Frontal cortex (tissue), 4 donors: ENCODE data around the gene RIPOR2. TPM values are rescaled to one million over a fixed set of nuclear protein-coding genes. Genes with fewer than 3 reads are reported as not detected.

ENCODE experiments used
- DNase-seq, 2 donors: peaks; one replicate each; pipeline ENCODE4 v3.0.0; 2012; ENCODE audit warnings: low spot score in 2 of 2
- FAIRE-seq: peaks from 2 replicates; lab custom pipeline; 2012; peaks lifted over from hg19 to GRCh38; lab: Jason Lieb, UNC
- total RNA-seq: library from RNA; depleted of rRNA; stranded (reverse); fragments of >200 nt; gene quantifications from one replicate; pipeline ENCODE4 v1.2.3, GENCODE V29; 2014
- donor health status: control.
- donor health status: control.
- donor health status: control.

RIPOR2 gene
- total RNA-seq, 1 donor from 2014 or later, result 17.9 TPM

DNA sequence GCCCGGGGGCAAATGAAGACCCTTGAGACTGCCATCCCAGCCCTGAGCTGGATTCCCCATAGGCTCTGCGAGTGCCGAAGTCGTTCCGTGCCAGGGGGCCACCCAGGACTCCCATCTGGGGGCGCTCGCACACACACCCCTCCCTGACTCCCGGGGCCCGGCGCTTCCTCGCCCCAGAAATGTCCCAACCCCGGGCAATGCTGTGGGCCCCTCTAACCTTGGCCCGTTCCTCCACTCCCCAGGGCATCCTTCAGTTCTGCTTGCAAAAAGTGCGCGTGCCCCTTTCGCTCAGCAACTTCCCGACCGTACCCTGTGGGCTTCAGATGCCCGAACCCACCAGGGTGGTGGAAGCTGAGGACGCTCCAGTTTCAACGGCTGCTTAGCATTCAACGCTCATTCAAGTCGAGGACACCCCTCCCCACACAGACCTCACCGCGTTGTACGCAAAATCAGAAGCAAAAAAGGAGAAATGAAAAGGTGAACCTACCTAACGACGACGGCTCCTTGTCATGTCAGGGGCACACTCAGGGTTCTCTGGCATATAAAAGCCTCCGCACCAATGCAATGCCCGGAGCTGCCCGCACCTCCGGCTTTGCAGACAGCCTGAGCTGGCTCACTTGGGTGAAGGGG, 25.3 kb downstream of the RIPOR2 start:
- no peak for FAIRE-seq

GRCh38 chr6:24909241-24910216, 26.2 kb downstream of the RIPOR2 start:
- FAIRE-seq (no peak), DNase-seq (no peak)

More for the DNA sequence above, 25.3 kb downstream of the RIPOR2 start:
- DNase-seq, result peak in 1 of 2 donors; percentile 20

GRCh38 chr6:24908650-24909035, 27.1 kb downstream of the RIPOR2 start:
- no peak for FAIRE-seq
- DNase-seq, result no peak

DNA sequence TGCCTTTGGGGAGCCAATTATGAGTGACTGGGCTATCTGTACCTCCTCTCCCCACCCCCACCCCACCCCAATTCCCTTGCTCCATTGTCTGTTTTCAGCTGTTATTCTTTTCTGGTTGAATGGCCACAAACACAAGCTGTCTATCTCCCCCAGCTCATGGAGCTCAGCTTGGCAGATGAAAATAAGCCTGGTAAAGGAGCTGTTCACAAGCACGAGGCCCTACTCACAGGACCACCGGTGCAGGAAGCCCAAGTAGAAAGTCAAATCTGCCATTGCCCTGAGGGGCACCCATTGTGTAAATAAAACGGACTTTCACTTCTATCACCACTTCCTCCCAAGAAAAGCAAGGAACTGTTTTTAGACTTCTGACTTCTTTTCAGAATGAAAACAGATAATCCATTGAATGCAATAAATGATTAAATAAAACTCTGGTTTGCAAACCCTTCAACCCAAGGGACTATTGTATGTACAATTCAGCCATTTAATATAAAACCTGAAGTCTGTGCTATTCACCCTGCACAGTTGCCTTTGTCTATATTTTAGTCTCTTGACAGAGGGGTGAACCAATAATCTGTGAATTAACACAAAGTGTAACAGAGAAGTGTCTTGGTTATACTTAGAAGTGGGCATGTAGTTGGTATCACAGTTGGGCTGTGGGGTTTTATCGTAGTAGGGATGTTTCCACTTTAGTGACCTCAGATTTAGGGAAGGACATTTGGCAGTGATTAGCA, 27.7 kb downstream of the RIPOR2 start:
- FAIRE-seq, result no peak
- DNase-seq, result no peak

DNA sequence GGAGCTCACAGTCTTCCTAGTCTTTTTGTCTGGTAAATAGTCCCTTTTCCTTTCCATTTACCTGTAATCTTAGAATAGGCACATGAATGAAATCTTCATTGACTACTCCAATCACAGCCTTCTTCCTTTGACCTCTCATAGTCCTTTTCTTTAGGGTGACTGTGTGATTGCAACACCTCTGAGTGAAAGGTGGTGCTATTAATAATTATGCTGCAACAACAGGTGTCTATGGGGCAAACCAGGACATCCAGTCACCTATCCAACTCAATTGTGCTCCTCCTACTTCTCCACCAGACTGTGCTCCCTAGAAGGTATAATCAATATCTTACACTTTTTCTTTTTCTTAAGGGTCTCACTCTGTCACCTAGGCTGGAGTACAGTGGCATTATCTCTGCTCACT, 29.4 kb downstream of the RIPOR2 start:
- DNase-seq (no peak), FAIRE-seq (no peak)

- no peak for DNase-seq
- no peak for FAIRE-seq
Measured at GRCh38 chr6:24905483-24905882, 30.3 kb downstream of the RIPOR2 start.

- FAIRE-seq (no peak), DNase-seq (no peak)
Measured at GRCh38 chr6:24903681-24904080, 32.1 kb downstream of the RIPOR2 start.

- no peak for FAIRE-seq
- no peak for DNase-seq
Measured at GRCh38 chr6:24902782-24903181, 33.0 kb downstream of the RIPOR2 start.

- FAIRE-seq (no peak), DNase-seq (no peak)
Measured at GRCh38 chr6:24901698-24902328, 33.9 kb downstream of the RIPOR2 start.

DNA sequence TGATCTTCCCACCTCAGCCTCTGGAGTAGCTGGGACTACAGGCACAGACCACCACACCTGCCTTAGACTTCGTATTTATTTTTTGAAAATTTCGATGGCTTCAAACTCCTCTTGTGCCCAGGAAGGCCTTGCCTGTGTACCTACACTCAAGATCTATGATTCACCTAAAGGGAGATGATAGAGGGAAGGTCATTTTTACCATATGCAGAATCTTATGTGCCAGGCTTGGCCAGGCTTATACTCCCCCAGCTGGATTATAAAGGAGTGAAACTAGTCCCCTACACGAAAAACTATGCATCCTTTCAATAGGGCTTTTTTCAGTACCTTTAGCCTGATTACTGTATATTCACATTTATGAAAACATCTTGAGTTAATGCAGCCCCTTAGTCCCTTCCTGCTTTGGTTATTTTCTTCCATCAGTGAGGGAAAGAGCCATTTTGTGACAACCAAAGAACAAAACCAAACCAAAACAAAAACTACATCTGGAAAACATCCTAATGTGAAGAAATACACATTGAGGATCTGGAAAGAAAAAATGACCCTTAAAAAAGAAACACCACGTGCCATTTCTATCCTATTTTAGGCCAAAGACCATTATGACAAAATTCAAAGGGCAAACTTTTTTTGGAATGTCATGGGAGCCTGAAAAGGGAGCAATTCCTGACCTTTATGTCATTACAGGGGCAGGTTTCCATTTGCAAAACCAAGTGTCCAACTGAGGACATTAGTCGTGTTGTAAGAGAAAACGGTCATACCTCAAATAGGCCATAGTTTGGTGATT, 34.7 kb downstream of the RIPOR2 start:
- DNase-seq (no peak), FAIRE-seq (no peak)

DNA sequence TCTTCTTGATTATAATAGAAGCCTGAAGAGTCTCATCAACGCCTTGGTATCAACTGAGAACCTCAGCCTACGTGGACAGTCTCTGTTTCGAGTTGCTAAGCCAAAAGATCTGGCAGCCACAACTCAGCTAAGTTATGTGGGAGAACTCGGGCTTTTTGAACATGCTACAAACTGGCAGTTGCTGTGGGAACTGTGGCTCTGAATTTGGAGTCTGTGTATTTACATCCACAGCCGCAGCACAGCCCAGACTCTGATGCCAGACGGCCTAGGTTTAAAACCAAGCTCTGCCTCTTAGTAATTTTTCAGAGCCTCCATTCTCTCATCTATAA, 35.8 kb downstream of the RIPOR2 start:
- DNase-seq (no peak), FAIRE-seq (no peak)

DNA sequence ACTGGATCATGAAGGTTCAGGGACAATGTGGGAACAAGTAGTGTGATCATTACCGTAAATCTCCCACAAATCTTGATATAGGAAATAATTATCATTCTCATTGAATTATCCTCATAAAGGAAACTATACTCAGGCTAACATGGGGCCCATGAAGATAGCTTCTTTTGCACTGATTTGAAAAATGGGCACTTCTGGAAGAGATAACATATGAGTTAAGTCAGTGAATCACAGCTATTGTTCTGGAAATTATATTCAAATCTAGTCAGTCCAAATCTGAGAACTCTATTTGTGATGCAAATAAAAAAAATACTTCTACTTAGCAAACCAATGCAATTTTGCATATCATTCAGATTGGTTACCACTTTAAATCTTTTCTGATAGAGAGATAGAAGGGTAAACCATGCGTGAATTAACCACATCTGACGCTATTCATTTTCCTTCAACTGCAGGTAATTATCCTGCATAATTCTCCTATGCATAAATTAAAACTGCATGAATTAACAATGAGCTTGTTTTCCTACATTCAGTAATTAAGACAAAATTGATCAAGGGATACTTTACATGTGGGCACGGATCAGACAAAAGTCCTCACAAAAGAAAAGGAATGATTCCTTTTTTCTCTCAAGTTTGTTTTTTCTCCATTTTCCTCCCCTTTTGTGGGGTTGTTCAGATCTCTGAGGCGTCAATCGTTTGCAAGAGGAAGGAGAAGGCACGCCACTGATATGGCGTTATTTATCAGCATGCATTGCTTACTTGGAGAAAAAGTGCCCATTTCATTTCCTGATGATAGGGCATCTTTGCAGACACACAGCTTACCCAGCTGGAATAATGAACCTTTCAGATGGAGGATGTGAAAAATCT, 36.4 kb downstream of the RIPOR2 start:
- no peak for FAIRE-seq
- DNase-seq, result no peak

- FAIRE-seq (no peak), DNase-seq (no peak)
Measured at GRCh38 chr6:24898676-24899075, 37.1 kb downstream of the RIPOR2 start.

DNA sequence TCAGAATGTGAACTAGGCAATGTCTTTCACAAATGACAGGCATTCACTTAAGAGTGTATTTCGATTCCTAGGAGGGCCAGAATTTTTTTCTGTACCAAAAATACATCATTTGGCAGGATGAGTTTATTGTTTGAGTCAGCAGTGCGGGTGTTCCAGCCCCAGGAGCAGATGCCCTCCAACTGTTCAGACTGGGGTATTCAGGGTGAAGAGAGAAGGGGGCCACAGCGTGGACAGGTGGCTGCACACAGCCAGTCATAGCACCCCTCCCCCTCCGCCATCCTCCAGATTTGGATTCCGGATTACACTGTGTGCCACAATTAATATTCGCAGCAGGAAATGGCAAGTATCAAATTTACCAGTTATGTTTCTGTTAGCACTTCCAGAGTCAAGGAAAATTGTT, 38.6 kb downstream of the RIPOR2 start:
- DNase-seq, result no peak
- FAIRE-seq, result no peak

DNA sequence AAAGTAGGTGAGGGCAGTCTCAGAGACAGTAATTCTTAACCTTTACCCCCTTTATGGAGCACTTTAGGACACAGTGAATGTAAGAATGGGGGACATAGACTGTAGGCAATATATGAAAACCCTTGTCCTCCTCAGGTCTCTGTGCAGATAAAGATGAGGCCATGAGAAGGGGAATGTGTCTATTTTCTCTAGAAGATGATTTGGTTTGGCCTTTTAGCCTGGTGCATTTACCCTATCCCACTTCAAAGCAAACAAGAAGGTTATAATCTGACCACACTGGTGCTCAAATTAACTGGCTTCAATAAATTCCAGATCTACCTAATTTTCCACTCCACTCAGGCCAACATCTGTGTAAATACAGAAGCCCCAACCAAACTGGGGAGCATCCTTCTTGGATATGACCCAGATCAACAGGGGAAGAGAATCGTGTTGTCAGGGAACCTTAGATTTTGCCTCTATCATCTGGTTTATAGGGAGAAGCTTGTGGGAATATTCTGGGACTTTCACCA, 42.4 kb downstream of the RIPOR2 start:
- DNase-seq (no peak), FAIRE-seq (no peak)

GRCh38 chr6:24891004-24891403, 44.8 kb downstream of the RIPOR2 start:
- DNase-seq (no peak), FAIRE-seq (no peak)

- FAIRE-seq, result no peak
- no peak for DNase-seq
Measured at GRCh38 chr6:24890471-24890870, 45.3 kb downstream of the RIPOR2 start.

- DNase-seq (no peak), FAIRE-seq (no peak)
Measured at GRCh38 chr6:24888715-24889370, 46.9 kb downstream of the RIPOR2 start.
